HCT116 (cell line): ENCODE data around the gene BPIFB1. TPM values are rescaled to one million over a fixed set of nuclear protein-coding genes. Genes with fewer than 3 reads are reported as not detected.

ENCODE experiments used
- ATAC-seq: fragments of 200-7000 bp; cut with Tn5 transposase; 2 replicates; pipeline ENCODE4 v1.9.1; 2020; ENCODE audit warnings: mild to moderate bottlenecking, moderate library complexity
- BruUV-seq: library from RNA; stranded (reverse); fragments of 400-500 nt; replicated peaks from 2 replicates; lab custom pipeline; 2021; lab: Mats Ljungman, UMichigan
- CTCF ChIA-PET: fragments of 300-600 bp; sonication (Branson Sonifier 250); formaldehyde crosslinking; loops from one replicate; lab custom pipeline; 2021; ENCODE audit warnings: antibody characterized with exemption; lab: Charles Lee
- POLR2A ChIA-PET: fragments of 300-600, 350-600 bp; sonication (Branson Sonifier 250); formaldehyde crosslinking; loops from one replicate; lab custom pipeline; 2021; ENCODE audit warnings: antibody characterized with exemption; lab: Charles Lee
- RAD21 ChIA-PET, 2 experiments: fragments of 300-600 bp; sonication (Branson Sonifier 250); formaldehyde crosslinking; loops; one replicate each; lab custom pipeline; 2023; ENCODE audit warnings: low total read pairs in 2 of 2; ENCODE audit not compliant: uncharacterized antibody in 2 of 2, unreplicated experiment in 2 of 2, low non-redundant PET in 1 of 2; lab: Charles Lee
- DNase-seq: peaks from one replicate; pipeline ENCODE4 v3.0.0-alpha.2; 2010; ENCODE audit warnings: low read depth, low spot score
- H2AFZ ChIP-seq: fragments of 200-600 bp; shearing (Covaris generic), sonication (generic); 2 replicates; pipeline ENCODE4 v1.6.1; 2017; ENCODE audit warnings: low read depth, mixed run types, mixed read lengths, antibody characterized with exemption, low read length; ENCODE audit not compliant: poor library complexity, severe bottlenecking
- H3K27ac ChIP-seq: 2 replicates; pipeline ENCODE4 v1.5.1; 2012; ENCODE audit warnings: low read depth, low read length
- H3K27me3 ChIP-seq: fragments of 200-600 bp; sonication (generic); 2 replicates; pipeline ENCODE4 v1.6.1; 2016; ENCODE audit warnings: mixed run types, low read length, mixed read lengths; ENCODE audit not compliant: insufficient read depth
- H3K36me3 ChIP-seq, 2 experiments: fragments of 200-500 bp in 1 of 2; fragments of 200-600 bp in 1 of 2; sonication (Bioruptor generic) in 1 of 2; sonication (generic) in 1 of 2; 2 replicates each; pipeline versions ENCODE4 v1.5.1 to v1.6.1; 2014 to 2016; ENCODE audit warnings: low read length in 2 of 2, inconsistent platforms in 1 of 2, mixed read lengths in 1 of 2, mixed run types in 1 of 2; ENCODE audit not compliant: insufficient read depth in 2 of 2, control insufficient read depth in 1 of 2
- H3K4me1 ChIP-seq, 2 experiments: fragments of 200-600 bp in 1 of 2; sonication (generic) in 1 of 2; 2 replicates each; pipeline versions ENCODE4 v1.5.1 to v1.6.1; 2012 to 2017; ENCODE audit warnings: low read length in 2 of 2, inconsistent platforms in 1 of 2, mild to moderate bottlenecking in 1 of 2, mixed read lengths in 1 of 2, mixed run types in 1 of 2, moderate library complexity in 1 of 2; ENCODE audit not compliant: insufficient read depth in 2 of 2, control insufficient read depth in 1 of 2
- H3K4me2 ChIP-seq: fragments of 200-600 bp; sonication (generic); 2 replicates; pipeline ENCODE4 v1.6.1; 2017; ENCODE audit warnings: mixed run types, low read length, mixed read lengths
- H3K4me3 ChIP-seq, 2 experiments: fragments of 200-600 bp in 1 of 2; sonication (generic) in 1 of 2; replicated peaks in 1 of 2; 2 replicates each; pipeline ENCODE4 v1.5.1; 2011 to 2016; ENCODE audit warnings: low read length in 2 of 2, control low read depth in 1 of 2, low read depth in 1 of 2, mild to moderate bottlenecking in 1 of 2, mixed read lengths in 1 of 2, mixed run types in 1 of 2
- H3K79me2 ChIP-seq: fragments of 200-600 bp; sonication (generic); 2 replicates; pipeline ENCODE4 v1.6.1; 2017; ENCODE audit warnings: mild to moderate bottlenecking, mixed run types, low read length, moderate library complexity, mixed read lengths; ENCODE audit not compliant: insufficient read depth
- H3K9ac ChIP-seq: fragments of 200-600 bp; sonication (generic); 2 replicates; pipeline ENCODE4 v1.6.1; 2016; ENCODE audit warnings: low read length, mixed read lengths
- H3K9me2 ChIP-seq: fragments of 200-600 bp; sonication (generic), shearing (Covaris generic); 2 replicates; pipeline ENCODE4 v1.6.1; 2017; ENCODE audit warnings: mixed run types, mild to moderate bottlenecking, moderate library complexity; ENCODE audit not compliant: insufficient read depth
- H3K9me3 ChIP-seq, 2 experiments: fragments of 200-500 bp in 1 of 2; fragments of 200-600 bp in 1 of 2; sonication (Bioruptor generic) in 1 of 2; sonication (generic) in 1 of 2; 2 replicates each; pipeline ENCODE4 v1.6.1; 2014 to 2017; ENCODE audit warnings: low read length in 2 of 2, mixed read lengths in 2 of 2, inconsistent platforms in 1 of 2, low read depth in 1 of 2, mild to moderate bottlenecking in 1 of 2, mixed run types in 1 of 2, moderate library complexity in 1 of 2; ENCODE audit not compliant: control insufficient read depth in 1 of 2, insufficient read depth in 1 of 2
- H4K20me1 ChIP-seq: fragments of 200-600 bp; sonication (generic), shearing (Covaris generic); 2 replicates; pipeline ENCODE4 v1.6.1; 2017; ENCODE audit warnings: mixed run types, mild to moderate bottlenecking, moderate library complexity; ENCODE audit not compliant: insufficient read depth
- ATF3 ChIP-seq: IDR thresholded peaks from 2 replicates; pipeline ENCODE4 v1.6.1; 2012
- CEBPB ChIP-seq: IDR thresholded peaks from 2 replicates; pipeline ENCODE4 v1.6.1; 2012; ENCODE audit warnings: low read depth
- ELF1 ChIP-seq: IDR thresholded peaks from 2 replicates; pipeline ENCODE4 v1.6.1; 2012; ENCODE audit warnings: low read depth, borderline replicate concordance
- JUND ChIP-seq: IDR thresholded peaks from 2 replicates; pipeline ENCODE4 v1.6.1; 2012
- MAX ChIP-seq: IDR thresholded peaks from 2 replicates; pipeline ENCODE4 v1.6.1; 2012
- POLR2AphosphoS5 ChIP-seq: IDR thresholded peaks from 2 replicates; pipeline ENCODE4 v1.6.1; 2011; ENCODE audit warnings: mild to moderate bottlenecking, low read depth, low read length, moderate library complexity
- RAD21 ChIP-seq: IDR thresholded peaks from 2 replicates; pipeline ENCODE4 v1.6.1; 2012; ENCODE audit warnings: low read depth, mild to moderate bottlenecking
- REST ChIP-seq: IDR thresholded peaks from 2 replicates; pipeline ENCODE4 v1.6.1; 2012; ENCODE audit warnings: low read depth
- SIN3A ChIP-seq: IDR thresholded peaks from 2 replicates; pipeline ENCODE4 v1.6.1; 2012; ENCODE audit warnings: low read depth
- SRF ChIP-seq: IDR thresholded peaks from 2 replicates; pipeline ENCODE4 v1.6.1; 2012; ENCODE audit warnings: low read depth
- TCF7L2 ChIP-seq: IDR thresholded peaks from 2 replicates; pipeline ENCODE4 v1.7.0; 2011; ENCODE audit warnings: borderline replicate concordance, inconsistent platforms; ENCODE audit not compliant: insufficient read depth, insufficient read length; ENCODE audit errors: extremely low read depth
- YY1 ChIP-seq: IDR thresholded peaks from 2 replicates; pipeline ENCODE4 v1.6.1; 2011; ENCODE audit warnings: low read length, low read depth, moderate library complexity, mild to moderate bottlenecking; ENCODE audit not compliant: insufficient replicate concordance; ENCODE audit errors: extremely low read depth
- ZNF274 ChIP-seq: fragments of 200-500 bp; sonication (Bioruptor generic); IDR thresholded peaks from 2 replicates; pipeline ENCODE4 v1.6.1; 2014; ENCODE audit warnings: mild to moderate bottlenecking, low read depth, low read length, inconsistent platforms
- intact Hi-C: fragments of 100-400 bp; cut with micrococcal nuclease; formaldehyde crosslinking; loops from 2 replicates; pipeline ENCODE4 v1.10.0; 2022
- total RNA-seq: library from RNA; stranded (reverse); gene quantifications from one replicate; pipeline ENCODE4 v1.2.1, GENCODE V29; 2021; ENCODE audit not compliant: unreplicated experiment

The BPIFB1 gene
- total RNA-seq, 1 experiment from 2014 or later = 0.17 TPM

GRCh38 chr20:33278700-33279099 lies 4.3 kb upstream of the BPIFB1 start:
- H3K9me2 ChIP-seq = no peaks in the 10 kb centered on the region
- H3K9me3 ChIP-seq = no peaks in the 10 kb centered on the region
- no peaks in the 10 kb centered on the region; the same call in 1 of the 2 replicates for H3K27me3 ChIP-seq
- no peak overlapping the region for H3K27ac ChIP-seq
- H3K79me2 ChIP-seq = no peaks in the 10 kb centered on the region
- no peak for TF ChIP-seq POLR2AphosphoS5
- TF ChIP-seq JUND = no peak
- TF ChIP-seq MAX = no peak
- no peak for TF ChIP-seq TCF7L2
- no peak for TF ChIP-seq ZNF274
- no peak for TF ChIP-seq RAD21
- no peak for TF ChIP-seq REST
- no peak for TF ChIP-seq ATF3
- no peak for TF ChIP-seq SIN3A
- TF ChIP-seq CEBPB = no peak
- no peak for TF ChIP-seq YY1
- TF ChIP-seq ELF1 = no peak
- TF ChIP-seq SRF = no peak
- H2AFZ ChIP-seq = no peak overlapping the region
- no peak overlapping the region for H3K4me2 ChIP-seq
- RAD21 ChIA-PET = no interaction called here
- no TSS peak for BruUV-seq
- ATAC-seq (no peak), DNase-seq (no peak)
- CTCF ChIA-PET = no interaction called here
- no peak overlapping the region for H3K4me3 ChIP-seq
- H3K36me3 ChIP-seq = no peaks in the 10 kb centered on the region
- POLR2A ChIA-PET = no interaction called here
- H3K4me1 ChIP-seq = peaks cover 8 to 11% of the 10 kb centered on the region in 2 experiments; a peak in 3 of 4 replicates
- intact Hi-C loops = no loop called here
- no peak overlapping the region for H3K9ac ChIP-seq
- H4K20me1 ChIP-seq = no peaks in the 10 kb centered on the region
